Measurements from ENCODE around the gene NOX5.

Gene NOX5

DNA sequence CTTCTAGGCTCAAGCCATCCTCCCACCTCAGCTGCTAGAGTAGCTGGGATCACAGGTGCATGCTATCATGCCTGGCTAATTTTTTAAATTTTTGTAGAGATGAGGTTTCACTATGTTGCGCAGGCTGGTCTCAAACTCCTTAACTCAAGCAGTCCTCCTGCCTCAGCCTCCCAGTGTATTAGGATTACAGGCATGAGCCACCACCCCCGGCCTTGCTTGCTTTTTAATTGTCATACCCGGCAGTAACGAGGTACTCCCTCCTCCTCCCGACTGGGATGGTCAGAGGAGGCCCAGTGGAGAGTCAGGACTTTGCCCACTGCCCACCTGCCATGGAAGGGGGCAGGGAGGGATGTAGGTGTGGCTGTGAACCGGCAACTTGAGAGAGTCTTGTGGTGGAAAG lies 4.5 kb downstream of the NOX5 start:
- Histone ChIP-seq H3K36me3 (replicated peaks; ENCODE audit: low read depth, low read length) (no peaks in the 10 kb centered on the region), H3K4me3 (ENCODE audit: low read length) (no peak overlapping the region), H2AFZ (ENCODE audit: low read depth, low read length) (no peak overlapping the region), H3K9ac (ENCODE audit: low read length) (no peak overlapping the region), H3K27me3 (ENCODE audit: low read depth, low read length) (peaks cover 24% of the 10 kb centered on the region), H4K20me1 (ENCODE audit: insufficient read depth, low read length) (no peaks in the 10 kb centered on the region), H3K79me2 (ENCODE audit: low read length) (no peaks in the 10 kb centered on the region), H3K27ac (ENCODE audit: low read length) (no peak overlapping the region), H3K9me3 (ENCODE audit: insufficient read depth, low read length) (no peaks in the 10 kb centered on the region), H3K4me1 (ENCODE audit: low read length) (no peaks in the 10 kb centered on the region), H3K4me2 (ENCODE audit: low read length) (no peak overlapping the region)
- TF ChIP-seq, protein P1, sequence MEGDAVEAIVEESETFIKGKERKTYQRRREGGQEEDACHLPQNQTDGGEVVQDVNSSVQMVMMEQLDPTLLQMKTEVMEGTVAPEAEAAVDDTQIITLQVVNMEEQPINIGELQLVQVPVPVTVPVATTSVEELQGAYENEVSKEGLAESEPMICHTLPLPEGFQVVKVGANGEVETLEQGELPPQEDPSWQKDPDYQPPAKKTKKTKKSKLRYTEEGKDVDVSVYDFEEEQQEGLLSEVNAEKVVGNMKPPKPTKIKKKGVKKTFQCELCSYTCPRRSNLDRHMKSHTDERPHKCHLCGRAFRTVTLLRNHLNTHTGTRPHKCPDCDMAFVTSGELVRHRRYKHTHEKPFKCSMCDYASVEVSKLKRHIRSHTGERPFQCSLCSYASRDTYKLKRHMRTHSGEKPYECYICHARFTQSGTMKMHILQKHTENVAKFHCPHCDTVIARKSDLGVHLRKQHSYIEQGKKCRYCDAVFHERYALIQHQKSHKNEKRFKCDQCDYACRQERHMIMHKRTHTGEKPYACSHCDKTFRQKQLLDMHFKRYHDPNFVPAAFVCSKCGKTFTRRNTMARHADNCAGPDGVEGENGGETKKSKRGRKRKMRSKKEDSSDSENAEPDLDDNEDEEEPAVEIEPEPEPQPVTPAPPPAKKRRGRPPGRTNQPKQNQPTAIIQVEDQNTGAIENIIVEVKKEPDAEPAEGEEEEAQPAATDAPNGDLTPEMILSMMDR (IDR thresholded peaks at IDR 0.05; ENCODE audit: low read depth, low read length), result no peak
- TF ChIP-seq EZH2phosphoT487 (IDR thresholded peaks at IDR 0.05; ENCODE audit: low read depth), result no peak

DNA sequence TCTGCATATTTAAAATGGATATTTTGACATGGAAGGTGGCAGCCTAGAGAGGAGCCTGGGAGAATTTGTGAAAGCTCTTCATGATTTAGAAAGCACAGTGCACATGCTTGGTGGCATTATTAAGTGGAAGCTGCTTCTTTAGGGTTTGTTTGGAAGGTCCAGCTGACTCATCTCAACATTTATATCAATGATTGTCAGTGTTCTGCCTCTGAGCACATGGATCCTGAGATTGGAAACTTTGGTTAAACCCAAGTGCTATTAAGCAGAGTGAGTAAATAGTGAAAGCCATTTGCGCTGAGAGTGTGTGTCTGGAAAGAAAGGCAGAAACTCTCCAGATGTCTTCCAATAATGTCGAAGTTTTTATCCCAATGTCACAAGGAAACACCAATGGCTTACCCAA lies 7.4 kb downstream of the NOX5 start:
- Histone ChIP-seq H3K36me3 (replicated peaks; ENCODE audit: low read depth, low read length) (no peaks in the 10 kb centered on the region), H3K4me3 (ENCODE audit: low read length) (no peak overlapping the region), H3K4me2 (ENCODE audit: low read length) (no peak overlapping the region), H3K4me1 (ENCODE audit: low read length) (no peaks in the 10 kb centered on the region), H2AFZ (ENCODE audit: low read depth, low read length) (no peak overlapping the region), H3K27ac (ENCODE audit: low read length) (no peak overlapping the region), H3K27me3 (ENCODE audit: low read depth, low read length) (peaks cover 19% of the 10 kb centered on the region), H4K20me1 (ENCODE audit: insufficient read depth, low read length) (no peaks in the 10 kb centered on the region), H3K9me3 (ENCODE audit: insufficient read depth, low read length) (no peaks in the 10 kb centered on the region), H3K79me2 (ENCODE audit: low read length) (no peaks in the 10 kb centered on the region), H3K9ac (ENCODE audit: low read length) (no peak overlapping the region)
- TF ChIP-seq EZH2phosphoT487 (IDR thresholded peaks at IDR 0.05; ENCODE audit: low read depth), result no peak
- TF ChIP-seq, protein P1 (IDR thresholded peaks at IDR 0.05; ENCODE audit: low read depth, low read length), result no peak

DNA sequence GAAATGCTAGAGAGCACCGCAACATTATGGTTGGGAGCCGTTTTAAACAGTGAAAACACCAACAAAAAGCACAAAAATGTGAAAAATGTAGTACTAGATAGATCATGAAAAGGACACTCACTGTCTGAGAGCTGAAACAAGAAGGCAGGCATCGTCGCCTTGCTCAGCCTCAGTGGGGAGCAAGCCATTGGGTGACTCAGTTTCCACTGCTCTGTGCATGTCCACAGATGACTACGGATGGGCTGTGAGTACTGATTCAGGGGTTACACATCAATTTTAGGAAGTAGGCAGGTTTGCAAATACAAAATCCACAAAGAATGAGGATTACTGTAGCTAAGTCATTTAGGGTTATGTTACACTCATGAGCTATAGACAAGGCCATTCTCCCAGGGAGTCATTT lies 10.8 kb downstream of the NOX5 start:
- H2AFZ ChIP-seq (ENCODE audit: low read depth, low read length), result no peak overlapping the region
- H3K79me2 ChIP-seq (ENCODE audit: low read length), result no peaks in the 10 kb centered on the region
- H3K9ac ChIP-seq (ENCODE audit: low read length), result no peak overlapping the region
- H3K36me3 ChIP-seq (replicated peaks; ENCODE audit: low read depth, low read length), result no peaks in the 10 kb centered on the region
- no peak overlapping the region for H3K4me2 ChIP-seq (ENCODE audit: low read length)
- no peak overlapping the region for H3K27ac ChIP-seq (ENCODE audit: low read length)
- no peaks in the 10 kb centered on the region for H4K20me1 ChIP-seq (ENCODE audit: insufficient read depth, low read length)
- H3K27me3 ChIP-seq (ENCODE audit: low read depth, low read length), result peaks cover 19% of the 10 kb centered on the region; the same call in 1 of the 2 replicates
- H3K4me1 ChIP-seq (ENCODE audit: low read length), result no peaks in the 10 kb centered on the region
- no peak overlapping the region for H3K4me3 ChIP-seq (ENCODE audit: low read length)
- no peaks in the 10 kb centered on the region for H3K9me3 ChIP-seq (ENCODE audit: insufficient read depth, low read length)
- no peak for TF ChIP-seq EZH2phosphoT487 (IDR thresholded peaks at IDR 0.05; ENCODE audit: low read depth)

DNA sequence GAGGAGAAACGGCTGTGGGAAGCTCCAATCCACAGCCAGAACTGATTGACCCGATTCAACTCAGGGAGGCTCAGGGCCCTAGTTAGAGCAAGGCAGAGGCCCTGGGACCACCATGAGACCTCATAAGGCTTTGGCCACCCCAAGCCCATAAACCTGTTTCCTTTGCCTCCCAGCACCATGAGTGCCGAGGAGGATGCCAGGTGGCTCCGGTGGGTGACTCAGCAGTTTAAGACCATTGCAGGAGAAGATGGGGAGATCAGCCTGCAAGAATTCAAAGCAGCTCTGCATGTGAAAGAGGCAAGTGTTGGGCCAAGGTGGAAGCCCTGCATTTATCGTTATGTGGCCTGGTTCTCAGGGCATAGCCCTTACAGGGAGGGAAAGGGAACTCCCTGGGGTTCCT lies 11.9 kb downstream of the NOX5 start:
- H3K9me3 ChIP-seq (ENCODE audit: insufficient read depth, low read length), result no peaks in the 10 kb centered on the region
- no peak overlapping the region for H3K4me3 ChIP-seq (ENCODE audit: low read length)
- no peak overlapping the region for H3K27ac ChIP-seq (ENCODE audit: low read length)
- no peak overlapping the region for H3K4me2 ChIP-seq (ENCODE audit: low read length)
- H3K4me1 ChIP-seq (ENCODE audit: low read length), result no peaks in the 10 kb centered on the region
- H3K9ac ChIP-seq (ENCODE audit: low read length), result no peak overlapping the region
- no peaks in the 10 kb centered on the region for H3K79me2 ChIP-seq (ENCODE audit: low read length)
- H2AFZ ChIP-seq (ENCODE audit: low read depth, low read length), result no peak overlapping the region
- peaks cover 19% of the 10 kb centered on the region; the same call in 1 of the 2 replicates for H3K27me3 ChIP-seq (ENCODE audit: low read depth, low read length)
- H3K36me3 ChIP-seq (replicated peaks; ENCODE audit: low read depth, low read length), result no peaks in the 10 kb centered on the region
- TF ChIP-seq EZH2phosphoT487 (IDR thresholded peaks at IDR 0.05; ENCODE audit: low read depth), result no peak
- TF ChIP-seq, protein P1 (IDR thresholded peaks at IDR 0.05; ENCODE audit: low read depth, low read length), result no peak
- no peaks in the 10 kb centered on the region for H4K20me1 ChIP-seq (ENCODE audit: insufficient read depth, low read length)
